Measurements from ENCODE around the gene PLCG2. TPM values are rescaled to one million over a fixed set of nuclear protein-coding genes. Genes with fewer than 3 reads are reported as not detected.

The PLCG2 gene
- total RNA-seq, 1 experiment from 2014 or later, result 6.0 TPM

GRCh38 chr16:81790277-81790676 lies 11.2 kb downstream of the PLCG2 start:
- no peak for DNase-seq
- Histone ChIP-seq H2BK120ac (ENCODE audit: low read depth, low read length, poor library complexity, severe bottlenecking) (no peak overlapping the region), H4K91ac (ENCODE audit: insufficient read length, low read depth, low read length) (no peak overlapping the region), H2AFZ (ENCODE audit: low read length) (no peak overlapping the region), H3K4me1 (ENCODE audit: insufficient read depth, low read length) (0 out of 2 replicates have a peak, but pooled peaks cover 2% of the 10 kb centered on the region), H2BK5ac (ENCODE audit: insufficient read length, low read length) (no peak overlapping the region), H3K9ac (ENCODE audit: extremely low read depth, insufficient read length, low read length) (no peak overlapping the region), H4K20me1 (ENCODE audit: control insufficient read depth, insufficient read depth, insufficient read length) (no peaks in the 10 kb centered on the region), H3K18ac (ENCODE audit: insufficient read length, low read depth, low read length) (no peak overlapping the region), H4K5ac (ENCODE audit: insufficient read length, low read depth, low read length) (no peak overlapping the region), H3K79me2 (ENCODE audit: insufficient read depth, low read length) (no peaks in the 10 kb centered on the region), H3K27me3 (ENCODE audit: insufficient read depth, low read length) (no peaks in the 10 kb centered on the region; the same call in 1 of the 2 replicates), H3K23ac (ENCODE audit: insufficient read length, low read depth, low read length) (no peak overlapping the region), H3K4ac (ENCODE audit: low read depth, low read length) (no peak overlapping the region), H3K23me2 (ENCODE audit: insufficient read length, low read depth, low read length, poor library complexity, severe bottlenecking) (no peaks in the 10 kb centered on the region), H3K4me2 (ENCODE audit: insufficient read depth, insufficient read length, low read length) (no peak overlapping the region), H2AK5ac (ENCODE audit: insufficient read length, low read length) (no peak overlapping the region), H3K27ac (ENCODE audit: insufficient read length, low read depth, low read length) (no peak overlapping the region), H4K8ac (replicated peaks; ENCODE audit: insufficient read length, low read depth, low read length) (no peak overlapping the region), H3K56ac (ENCODE audit: insufficient read length, low read depth, low read length) (no peak overlapping the region), H3K79me1 (ENCODE audit: insufficient read depth, low read depth, low read length, poor library complexity, severe bottlenecking) (no peaks in the 10 kb centered on the region), H3K14ac (ENCODE audit: insufficient read depth, low read length) (no peak overlapping the region), H2BK12ac (ENCODE audit: insufficient read length, low read depth, low read length) (no peak overlapping the region), H2BK15ac (ENCODE audit: low read depth, low read length) (no peak overlapping the region), H3T11ph (ENCODE audit: low read length) (no peak overlapping the region), H3K9me3 (ENCODE audit: control insufficient read depth, low read depth, low read length) (no peaks in the 10 kb centered on the region), H2BK20ac (ENCODE audit: low read depth, low read length, poor library complexity, severe bottlenecking) (no peak overlapping the region)
- peaks cover 4% of the 10 kb centered on the region for H3K27me3 Mint-ChIP-seq (ENCODE audit: low read depth)
- no peaks in the 10 kb centered on the region; a peak in 2 of 7 replicates for H3K36me3 Mint-ChIP-seq (ENCODE audit: insufficient read depth in 1 of 3, low read depth in 3 of 3)
- H3K4me1 Mint-ChIP-seq, result peaks cover 15 to 23% of the 10 kb centered on the region in 2 experiments
- H3K27ac Mint-ChIP-seq, result peak overlapping the region in 1 of 3 experiments; percentile 22; a peak in 1 of 7 replicates
- no CpG with 5 or more reads among the region's 5 CpGs for WGBS (ENCODE audit: extremely low coverage, insufficient read length, low lambda C conversion rate)
- TF ChIP-seq CTCF (conservative IDR thresholded peaks at IDR 0.05), result no peak
- H3K9me3 Mint-ChIP-seq, result no peaks in the 10 kb centered on the region
- no peak overlapping the region for H3K4me3 Mint-ChIP-seq
